ENCODE measurements around the gene ZCCHC4. TPM values are rescaled to one million over a fixed set of nuclear protein-coding genes. Genes with fewer than 3 reads are reported as not detected.

The ZCCHC4 gene
- total RNA-seq, 1 experiment from 2014 or later, result 13.1 TPM

- intact Hi-C loops (cut with micrococcal nuclease; ENCODE audit: unreplicated experiment), result no loop called here
- ChIA-PET CTCF (no interaction called here), POLR2A (no interaction called here)
- Mint-ChIP-seq H3K4me1 (ENCODE audit: low read depth, unreplicated experiment) (peaks cover 22% of the 10 kb centered on the region), H3K36me3 (ENCODE audit: insufficient read depth, unreplicated experiment) (peaks cover 52% of the 10 kb centered on the region), H3K27ac (ENCODE audit: unreplicated experiment) (no peak overlapping the region), H3K27me3 (ENCODE audit: insufficient read depth, unreplicated experiment) (no peaks in the 10 kb centered on the region), H3K9me3 (ENCODE audit: unreplicated experiment) (no peaks in the 10 kb centered on the region), H3K4me3 (ENCODE audit: unreplicated experiment) (no peak overlapping the region)
- Histone ChIP-seq H3K27me3 (replicated peaks; ENCODE audit: control insufficient read depth, insufficient read depth, low read length) (no peaks in the 10 kb centered on the region), H3K9me3 (peaks cover 8% of the 10 kb centered on the region), H3K4me3 (ENCODE audit: low read depth, low read length) (no peak overlapping the region), H3K4me1 (peaks cover 8% of the 10 kb centered on the region), H3K36me3 (ENCODE audit: control insufficient read depth, insufficient read depth, low read length) (peaks cover 2% of the 10 kb centered on the region)
- no peak for DNase-seq
- TF ChIP-seq CTCF (IDR thresholded peaks at IDR 0.05; ENCODE audit: insufficient read depth in 1 of 2, low read depth in 1 of 2, low read length in 1 of 2, severe bottlenecking in 1 of 2, unreplicated experiment in 1 of 2), result no peak
- BruUV-seq (replicated peaks), result no TSS peak
Observed at GRCh38 chr4:25397305-25397704, 84.7 kb downstream of the ZCCHC4 start.

- peaks cover 22% of the 10 kb centered on the region for H3K4me1 Mint-ChIP-seq (ENCODE audit: low read depth, unreplicated experiment)
- intact Hi-C loops (cut with micrococcal nuclease; ENCODE audit: unreplicated experiment), result no loop called here
- H3K4me1 ChIP-seq, result peaks cover 8% of the 10 kb centered on the region
- peaks cover 43% of the 10 kb centered on the region for H3K36me3 Mint-ChIP-seq (ENCODE audit: insufficient read depth, unreplicated experiment)
- H3K4me3 ChIP-seq (ENCODE audit: low read depth, low read length), result no peak overlapping the region
- CTCF ChIA-PET, result no interaction called here
- no peaks in the 10 kb centered on the region for H3K9me3 Mint-ChIP-seq (ENCODE audit: unreplicated experiment)
- H3K27me3 Mint-ChIP-seq (ENCODE audit: insufficient read depth, unreplicated experiment), result no peaks in the 10 kb centered on the region
- no peak overlapping the region for H3K27ac Mint-ChIP-seq (ENCODE audit: unreplicated experiment)
- no peaks in the 10 kb centered on the region for H3K27me3 ChIP-seq (replicated peaks; ENCODE audit: control insufficient read depth, insufficient read depth, low read length)
- POLR2A ChIA-PET, result no interaction called here
- no peak for DNase-seq
- peaks cover 8% of the 10 kb centered on the region for H3K9me3 ChIP-seq
- H3K4me3 Mint-ChIP-seq (ENCODE audit: unreplicated experiment), result no peak overlapping the region
- peaks cover 2% of the 10 kb centered on the region for H3K36me3 ChIP-seq (ENCODE audit: control insufficient read depth, insufficient read depth, low read length)
- BruUV-seq (replicated peaks), result no TSS peak
- no peak for TF ChIP-seq CTCF (IDR thresholded peaks at IDR 0.05; ENCODE audit: insufficient read depth in 1 of 2, low read depth in 1 of 2, low read length in 1 of 2, severe bottlenecking in 1 of 2, unreplicated experiment in 1 of 2)
Observed at GRCh38 chr4:25399510-25399909, 86.9 kb downstream of the ZCCHC4 start.

DNA sequence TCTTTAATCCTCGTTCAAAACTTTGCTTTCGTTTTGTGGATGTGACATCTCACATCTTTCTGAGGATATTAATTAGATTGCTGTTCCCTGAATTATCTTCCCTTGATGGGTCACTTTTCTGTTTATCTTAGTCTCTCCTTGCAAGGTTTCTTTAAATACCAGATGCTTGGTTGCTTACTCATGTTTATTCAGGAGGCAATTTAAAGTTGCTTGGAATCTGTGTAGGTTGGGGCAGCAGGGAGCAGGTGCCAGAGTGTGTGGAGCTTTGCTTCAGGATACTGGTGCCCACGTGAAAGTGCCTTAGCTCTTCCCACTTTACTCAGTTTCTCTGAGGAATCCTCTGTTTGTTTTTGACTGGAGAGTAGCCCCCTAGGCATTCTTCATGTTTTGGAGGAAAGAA lies 88.5 kb downstream of the ZCCHC4 start:
- no TSS peak for BruUV-seq (replicated peaks)
- intact Hi-C loops (cut with micrococcal nuclease; ENCODE audit: unreplicated experiment), result no loop called here
- H3K27me3 Mint-ChIP-seq (ENCODE audit: insufficient read depth, unreplicated experiment), result no peaks in the 10 kb centered on the region
- TF ChIP-seq CTCF (IDR thresholded peaks at IDR 0.05; ENCODE audit: insufficient read depth in 1 of 2, low read depth in 1 of 2, low read length in 1 of 2, severe bottlenecking in 1 of 2, unreplicated experiment in 1 of 2), result no peak
- DNase-seq, result peak in 1 of 2 experiments; percentile 9
- H3K36me3 Mint-ChIP-seq (ENCODE audit: insufficient read depth, unreplicated experiment), result peaks cover 30% of the 10 kb centered on the region
- Histone ChIP-seq H3K4me1 (peaks cover 8% of the 10 kb centered on the region), H3K4me3 (ENCODE audit: low read depth, low read length) (no peak overlapping the region), H3K9me3 (peaks cover 8% of the 10 kb centered on the region), H3K27me3 (replicated peaks; ENCODE audit: control insufficient read depth, insufficient read depth, low read length) (no peaks in the 10 kb centered on the region), H3K36me3 (ENCODE audit: control insufficient read depth, insufficient read depth, low read length) (peaks cover 2% of the 10 kb centered on the region; the same call in 1 of the 2 replicates)
- no peak overlapping the region for H3K4me3 Mint-ChIP-seq (ENCODE audit: unreplicated experiment)
- ChIA-PET CTCF (no interaction called here), POLR2A (no interaction called here)
- H3K4me1 Mint-ChIP-seq (ENCODE audit: low read depth, unreplicated experiment), result peaks cover 22% of the 10 kb centered on the region
- H3K27ac Mint-ChIP-seq (ENCODE audit: unreplicated experiment), result no peak overlapping the region
- no peaks in the 10 kb centered on the region for H3K9me3 Mint-ChIP-seq (ENCODE audit: unreplicated experiment)
